Measurements from ENCODE around the gene TBC1D7.
A peak's percentile ranks its signal among the peaks of the same experiment; 100 is the strongest.

GRCh38 chr6:13278164-13278563 is 50.2 kb downstream of the TBC1D7 start:
- TF ChIP-seq RAD21 (IDR thresholded peaks at IDR 0.05; ENCODE audit: low read depth): peak; percentile 39; the same call in 1 of the 2 replicates
- no peak for TF ChIP-seq CEBPB (IDR thresholded peaks at IDR 0.05)
- TF ChIP-seq REST (IDR thresholded peaks at IDR 0.05; ENCODE audit: low read depth): no peak
- TF ChIP-seq EP300 (IDR thresholded peaks at IDR 0.05; ENCODE audit: borderline replicate concordance): no peak
- TF ChIP-seq TAF1 (IDR thresholded peaks at IDR 0.05; ENCODE audit: low read depth): no peak
- no peak for TF ChIP-seq FOXM1 (IDR thresholded peaks at IDR 0.05; ENCODE audit: borderline replicate concordance, low read depth)
- no peak for TF ChIP-seq MAX (IDR thresholded peaks at IDR 0.05)
- TF ChIP-seq CREB1 (IDR thresholded peaks at IDR 0.05; ENCODE audit: low read depth): no peak
- no peak for TF ChIP-seq YY1 (IDR thresholded peaks at IDR 0.05; ENCODE audit: low read depth)
- no peak for TF ChIP-seq EGR1 (IDR thresholded peaks at IDR 0.05)
- no peak for TF ChIP-seq USF1 (IDR thresholded peaks at IDR 0.05)
